GM18858 (cell line): ENCODE data around the gene CT45A10.
"Not testable (repeated sequence)": the region's sequence is repeated elsewhere in the genome, so short reads cannot be mapped to it uniquely, and the experiment has no call there.

Experiments used
- ATAC-seq: cut with Tn5 transposase; IDR thresholded peaks from one replicate; pipeline ENCODE4 v1.9.1; 2021; ENCODE audit not compliant: unreplicated experiment

CT45A10 gene

GRCh38 chrX:135893294-135893817 is at the start of gene CT45A10, which contains the start of gene SAGE1:
TSS of gene CT45A10 (minus strand) at chrX:135893444. CDS start at chrX:135885344, 8,100 bp downstream.
TSS of gene SAGE1 (plus strand) at chrX:135893716. CDS start at chrX:135896243, 2,527 bp downstream.
- ATAC-seq: no peak

- no peak for ATAC-seq
Measured at GRCh38 chrX:135931644-135932487, 38.6 kb upstream of the CT45A10 start.

- no peak for ATAC-seq
Measured at GRCh38 chrX:135927897-135928296, 34.7 kb upstream of the CT45A10 start.

GRCh38 chrX:135923353-135923752 is 30.1 kb upstream of the CT45A10 start:
- ATAC-seq: no peak

GRCh38 chrX:135920516-135920915 is 27.3 kb upstream of the CT45A10 start:
- ATAC-seq: not testable (repeated sequence)

GRCh38 chrX:135914404-135914803 is 21.2 kb upstream of the CT45A10 start:
- no peak for ATAC-seq

- no peak for ATAC-seq
Measured at GRCh38 chrX:135910251-135910650, 17.0 kb upstream of the CT45A10 start.

GRCh38 chrX:135892781-135893180 is 463 bp downstream of the CT45A10 start:
- ATAC-seq: no peak

GRCh38 chrX:135890087-135890585 is 3.1 kb downstream of the CT45A10 start:
- ATAC-seq: no peak

- not testable (repeated sequence) for ATAC-seq
Measured at GRCh38 chrX:135888976-135889375, 4.3 kb downstream of the CT45A10 start.

- ATAC-seq: not testable (repeated sequence)
Measured at GRCh38 chrX:135888230-135888629, 5.0 kb downstream of the CT45A10 start.

GRCh38 chrX:135882741-135883140 is 10.5 kb downstream of the CT45A10 start:
- ATAC-seq: not testable (repeated sequence)

GRCh38 chrX:135871712-135872111 is 21.5 kb downstream of the CT45A10 start, which contains the start of gene CT45A9:
TSS of gene CT45A9 (minus strand) at chrX:135871812. CDS start at chrX:135868061, 3,751 bp downstream.
- not testable (repeated sequence) for ATAC-seq

GRCh38 chrX:135854438-135854837 is 38.8 kb downstream of the CT45A10 start, which contains the start of gene CT45A8:
TSS of gene CT45A8 (minus strand) at chrX:135854538. CDS start at chrX:135850783, 3,755 bp downstream.
- not testable (repeated sequence) for ATAC-seq

GRCh38 chrX:135837180-135837579 is 56.1 kb downstream of the CT45A10 start, which contains the start of gene CT45A7:
TSS of gene CT45A7 (minus strand) at chrX:135837280. CDS start at chrX:135833533, 3,747 bp downstream.
- not testable (repeated sequence) for ATAC-seq
